ENCODE data around the gene PCDHA12. TPM values are rescaled to one million over a fixed set of nuclear protein-coding genes. Genes with fewer than 3 reads are reported as not detected.
"Not testable (repeated sequence)": the region's sequence is repeated elsewhere in the genome, so short reads cannot be mapped to it uniquely, and the experiment has no call there.

The PCDHA12 gene, protein sequence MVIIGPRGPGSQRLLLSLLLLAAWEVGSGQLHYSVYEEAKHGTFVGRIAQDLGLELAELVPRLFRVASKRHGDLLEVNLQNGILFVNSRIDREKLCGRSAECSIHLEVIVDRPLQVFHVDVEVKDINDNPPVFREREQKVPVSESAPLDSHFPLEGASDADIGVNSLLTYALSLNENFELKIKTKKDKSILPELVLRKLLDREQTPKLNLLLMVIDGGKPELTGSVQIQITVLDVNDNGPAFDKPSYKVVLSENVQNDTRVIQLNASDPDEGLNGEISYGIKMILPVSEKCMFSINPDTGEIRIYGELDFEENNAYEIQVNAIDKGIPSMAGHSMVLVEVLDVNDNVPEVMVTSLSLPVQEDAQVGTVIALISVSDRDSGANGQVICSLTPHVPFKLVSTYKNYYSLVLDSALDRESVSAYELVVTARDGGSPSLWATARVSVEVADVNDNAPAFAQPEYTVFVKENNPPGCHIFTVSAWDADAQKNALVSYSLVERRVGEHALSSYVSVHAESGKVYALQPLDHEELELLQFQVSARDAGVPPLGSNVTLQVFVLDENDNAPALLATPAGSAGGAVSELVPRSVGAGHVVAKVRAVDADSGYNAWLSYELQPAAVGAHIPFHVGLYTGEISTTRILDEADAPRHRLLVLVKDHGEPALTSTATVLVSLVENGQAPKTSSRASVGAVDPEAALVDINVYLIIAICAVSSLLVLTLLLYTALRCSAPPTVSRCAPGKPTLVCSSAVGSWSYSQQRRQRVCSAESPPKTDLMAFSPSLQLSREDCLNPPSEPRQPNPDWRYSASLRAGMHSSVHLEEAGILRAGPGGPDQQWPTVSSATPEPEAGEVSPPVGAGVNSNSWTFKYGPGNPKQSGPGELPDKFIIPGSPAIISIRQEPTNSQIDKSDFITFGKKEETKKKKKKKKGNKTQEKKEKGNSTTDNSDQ
- total RNA-seq: not detected in 2 replicates

GRCh38 chr5:140875085-140876065, at the start of gene PCDHA12:
PCDHA12 (plus strand) TSS chr5:140875308; CDS start chr5:140875473, 165 bp downstream.
- TF ChIP-seq, protein P1, sequence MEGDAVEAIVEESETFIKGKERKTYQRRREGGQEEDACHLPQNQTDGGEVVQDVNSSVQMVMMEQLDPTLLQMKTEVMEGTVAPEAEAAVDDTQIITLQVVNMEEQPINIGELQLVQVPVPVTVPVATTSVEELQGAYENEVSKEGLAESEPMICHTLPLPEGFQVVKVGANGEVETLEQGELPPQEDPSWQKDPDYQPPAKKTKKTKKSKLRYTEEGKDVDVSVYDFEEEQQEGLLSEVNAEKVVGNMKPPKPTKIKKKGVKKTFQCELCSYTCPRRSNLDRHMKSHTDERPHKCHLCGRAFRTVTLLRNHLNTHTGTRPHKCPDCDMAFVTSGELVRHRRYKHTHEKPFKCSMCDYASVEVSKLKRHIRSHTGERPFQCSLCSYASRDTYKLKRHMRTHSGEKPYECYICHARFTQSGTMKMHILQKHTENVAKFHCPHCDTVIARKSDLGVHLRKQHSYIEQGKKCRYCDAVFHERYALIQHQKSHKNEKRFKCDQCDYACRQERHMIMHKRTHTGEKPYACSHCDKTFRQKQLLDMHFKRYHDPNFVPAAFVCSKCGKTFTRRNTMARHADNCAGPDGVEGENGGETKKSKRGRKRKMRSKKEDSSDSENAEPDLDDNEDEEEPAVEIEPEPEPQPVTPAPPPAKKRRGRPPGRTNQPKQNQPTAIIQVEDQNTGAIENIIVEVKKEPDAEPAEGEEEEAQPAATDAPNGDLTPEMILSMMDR (conservative IDR thresholded peaks at IDR 0.05; ENCODE audit: low read depth, low read length): peak; percentile 29
- no peak for DNase-seq (ENCODE audit: low read depth)
- H3K4me3 ChIP-seq (ENCODE audit: low read depth, low read length): peak within 1 kb of the TSS; percentile 45

GRCh38 chr5:140827704-140828361, 47.3 kb upstream of the PCDHA12 start, which contains the start of gene PCDHA6:
PCDHA6 (plus strand) TSS chr5:140827960; CDS start chr5:140828092, 132 bp downstream.
- TF ChIP-seq, protein P1 (conservative IDR thresholded peaks at IDR 0.05; ENCODE audit: low read depth, low read length): peak; percentile 33
- no peak for DNase-seq (ENCODE audit: low read depth)
- H3K4me3 ChIP-seq (ENCODE audit: low read depth, low read length): peak within 1 kb of the TSS; percentile 37

DNA sequence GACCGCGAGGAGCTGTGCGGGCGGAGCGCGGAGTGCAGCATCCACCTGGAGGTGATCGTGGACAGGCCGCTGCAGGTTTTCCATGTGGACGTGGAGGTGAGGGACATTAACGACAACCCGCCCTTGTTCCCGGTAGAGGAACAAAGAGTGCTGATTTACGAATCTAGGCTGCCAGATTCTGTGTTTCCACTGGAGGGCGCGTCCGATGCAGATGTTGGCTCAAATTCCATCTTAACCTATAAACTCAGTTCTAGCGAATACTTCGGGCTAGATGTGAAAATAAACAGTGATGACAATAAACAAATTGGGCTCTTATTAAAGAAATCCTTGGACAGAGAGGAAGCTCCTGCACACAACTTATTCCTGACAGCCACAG, 46.8 kb upstream of the PCDHA12 start:
- TF ChIP-seq, protein P1 (conservative IDR thresholded peaks at IDR 0.05; ENCODE audit: low read depth, low read length): peak; percentile 24
- DNase-seq (ENCODE audit: low read depth): no peak
- peak overlapping the region; percentile 37 for H3K4me3 ChIP-seq (ENCODE audit: low read depth, low read length)

DNA sequence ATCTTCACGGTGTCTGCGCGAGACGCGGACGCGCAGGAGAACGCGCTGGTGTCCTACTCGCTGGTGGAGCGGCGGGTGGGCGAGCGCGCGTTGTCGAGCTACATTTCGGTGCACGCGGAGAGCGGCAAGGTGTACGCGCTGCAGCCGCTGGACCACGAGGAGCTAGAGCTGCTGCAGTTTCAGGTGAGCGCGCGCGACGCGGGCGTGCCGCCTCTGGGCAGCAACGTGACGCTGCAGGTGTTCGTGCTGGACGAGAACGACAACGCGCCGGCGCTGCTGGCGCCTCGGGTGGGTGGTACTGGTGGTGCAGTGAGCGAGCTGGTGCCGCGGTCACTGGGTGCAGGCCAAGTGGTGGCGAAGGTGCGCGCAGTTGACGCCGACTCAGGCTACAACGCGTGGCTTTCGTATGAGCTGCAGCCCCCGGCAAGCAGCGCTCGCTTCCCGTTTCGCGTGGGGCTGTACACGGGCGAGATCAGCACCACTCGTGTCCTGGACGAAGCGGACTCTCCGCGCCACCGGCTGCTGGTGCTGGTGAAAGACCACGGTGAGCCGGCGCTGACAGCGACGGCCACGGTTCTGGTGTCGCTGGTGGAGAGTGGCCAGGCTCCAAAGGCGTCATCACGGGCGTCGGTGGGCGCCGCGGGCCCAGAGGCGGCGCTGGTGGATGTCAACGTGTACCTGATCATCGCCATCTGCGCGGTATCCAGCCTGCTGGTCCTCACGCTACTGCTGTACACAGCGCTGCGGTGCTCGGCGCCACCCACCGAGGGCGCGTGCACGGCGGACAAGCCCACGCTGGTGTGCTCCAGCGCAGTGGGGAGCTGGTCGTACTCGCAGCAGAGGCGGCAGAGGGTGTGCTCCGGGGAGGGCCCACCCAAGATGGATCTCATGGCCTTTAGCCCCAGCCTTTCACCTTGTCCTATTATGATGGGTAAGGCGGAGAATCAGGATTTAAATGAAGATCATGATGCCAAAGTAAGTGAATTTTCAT, 45.3 kb upstream of the PCDHA12 start:
- not testable (repeated sequence) for DNase-seq (ENCODE audit: low read depth); H3K4me3 ChIP-seq (ENCODE audit: low read depth, low read length)

DNA sequence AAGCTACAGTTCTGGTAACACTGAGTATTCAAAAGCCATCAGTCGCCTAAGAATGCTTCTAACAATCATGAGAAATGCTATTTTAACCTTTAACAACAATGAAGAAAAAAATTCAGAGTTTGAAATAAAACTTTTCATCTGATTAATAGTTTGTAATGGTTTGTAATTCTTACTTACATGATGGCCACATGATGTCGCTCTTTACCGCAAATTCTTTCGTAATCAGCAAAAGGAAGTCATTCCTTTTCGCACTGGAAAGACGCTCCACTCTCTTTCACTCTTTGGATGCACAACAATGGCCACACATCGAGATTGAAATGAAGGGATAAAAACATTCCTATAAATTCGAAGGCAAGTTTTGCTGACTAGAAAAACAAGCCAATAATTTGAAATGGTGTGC, 41.1 kb upstream of the PCDHA12 start, which contains the start of gene PCDHA7:
Gene PCDHA7 (plus strand): TSS at position 277 of the 400 bp plus-strand sequence. CDS start 115 bp downstream, at position 392.
- DNase-seq (ENCODE audit: low read depth): no peak
- H3K4me3 ChIP-seq (ENCODE audit: low read depth, low read length): peak within 1 kb of the TSS; percentile 11
- TF ChIP-seq, protein P1 (conservative IDR thresholded peaks at IDR 0.05; ENCODE audit: low read depth, low read length): peak; percentile 16

- peak overlapping the region; percentile 11 for H3K4me3 ChIP-seq (ENCODE audit: low read depth, low read length)
- DNase-seq (ENCODE audit: low read depth): not testable (repeated sequence)
Measured at GRCh38 chr5:140834439-140835008, 40.6 kb upstream of the PCDHA12 start.

Data from epithelial cell of proximal tubule (primary cell).